Measurements from ENCODE around the gene L3MBTL4.
"Not testable (repeated sequence)": the region's sequence is repeated elsewhere in the genome, so short reads cannot be mapped to it uniquely, and the experiment has no call there.

L3MBTL4 gene

GRCh38 chr18:6248017-6248416 lies 166.7 kb downstream of the L3MBTL4 start:
- no peak for DNase-seq

DNA sequence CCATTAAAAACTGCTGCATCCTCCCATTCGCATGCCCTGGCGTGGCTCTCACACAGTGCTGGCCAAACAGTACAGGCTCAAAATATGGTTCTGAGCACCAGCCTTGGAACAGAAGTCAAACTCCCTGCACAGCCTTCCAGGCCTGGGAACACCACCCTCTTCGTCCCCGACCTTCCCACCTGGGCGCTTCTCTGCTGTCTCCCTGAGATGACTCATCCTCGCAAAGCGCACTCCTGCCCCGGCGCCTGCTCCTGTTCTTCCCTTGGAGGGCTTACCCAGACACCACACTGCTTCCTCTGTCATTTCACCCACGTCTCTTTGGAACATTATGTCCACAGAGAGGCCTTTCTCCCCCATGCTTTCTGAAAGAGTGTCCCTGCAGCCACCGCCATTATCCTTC lies 172.7 kb downstream of the L3MBTL4 start:
- no peak for DNase-seq

DNA sequence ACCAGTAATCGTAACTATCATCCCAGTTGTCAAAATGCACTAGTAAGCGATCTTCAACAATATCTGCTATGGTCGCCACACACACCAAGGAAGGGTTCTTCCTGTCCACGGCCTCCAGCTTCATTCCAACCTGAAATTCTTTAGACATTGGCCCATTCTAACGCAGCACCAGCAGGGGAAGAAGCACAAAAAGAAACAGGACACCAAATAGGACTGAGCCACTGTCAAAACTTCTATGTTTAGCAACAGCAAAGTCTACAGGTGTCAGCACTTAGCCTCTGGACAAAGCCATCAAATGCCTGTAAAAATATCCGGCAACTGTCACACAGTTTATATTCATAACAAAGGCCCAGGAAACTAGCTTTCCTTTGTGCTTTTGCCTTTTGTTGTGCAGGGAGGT lies 175.0 kb downstream of the L3MBTL4 start:
- DNase-seq, result no peak

DNA sequence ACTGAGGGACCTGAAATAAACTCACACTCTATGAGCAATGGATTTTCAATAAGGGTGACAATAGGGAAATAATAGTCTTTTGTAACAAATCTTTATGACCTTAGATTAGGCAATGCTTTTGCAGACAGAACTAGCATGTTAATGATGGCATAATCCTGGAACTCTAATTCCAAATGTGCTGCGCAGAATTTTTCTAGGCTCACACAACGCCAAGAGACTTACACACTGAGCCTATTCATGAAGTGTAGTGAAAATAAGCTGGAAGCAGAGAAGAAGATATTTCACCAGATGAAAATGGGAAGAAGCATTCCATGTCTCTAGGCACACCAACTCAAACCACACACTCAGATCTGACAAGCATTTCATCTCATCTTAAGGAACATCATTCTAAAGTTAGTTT lies 178.5 kb downstream of the L3MBTL4 start:
- no peak for DNase-seq

DNA sequence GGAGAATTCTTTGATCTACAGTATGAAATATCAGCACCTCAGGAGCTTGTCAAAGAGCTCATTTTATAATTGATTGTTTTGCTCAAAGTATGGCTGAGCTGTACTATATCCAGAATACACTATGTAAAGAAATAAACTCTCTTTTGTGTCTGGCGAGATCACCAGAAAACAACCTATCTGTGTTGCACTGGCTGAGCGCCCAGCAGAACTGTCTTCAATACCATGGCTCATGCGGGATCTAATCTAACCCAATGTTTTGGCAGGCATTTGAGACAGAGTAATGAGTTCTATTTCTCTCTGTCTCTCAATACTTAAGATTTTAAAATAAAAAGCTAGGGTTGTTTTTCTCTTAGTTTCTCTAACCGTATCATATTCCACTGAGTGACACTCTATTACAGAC lies 192.4 kb downstream of the L3MBTL4 start:
- no peak for DNase-seq

DNA sequence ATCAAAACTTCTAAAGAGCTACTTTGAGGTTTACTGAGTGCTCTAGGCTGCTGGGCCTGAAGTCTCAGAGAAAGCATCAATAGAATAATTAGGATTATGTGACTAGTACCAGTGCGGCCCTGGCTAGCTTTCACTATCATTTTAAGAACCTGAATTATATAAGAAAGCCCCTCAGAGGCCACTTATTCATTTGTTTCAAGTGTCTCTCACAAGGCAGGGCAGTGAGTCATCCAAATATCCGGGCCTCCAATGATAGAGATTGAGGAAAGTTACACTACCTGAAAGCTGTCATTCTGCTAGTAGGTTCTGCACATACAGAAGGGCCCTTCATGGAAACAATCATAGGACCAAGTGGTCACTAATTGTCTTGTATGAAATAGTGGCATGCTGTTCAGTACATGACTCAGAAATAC lies 193.1 kb downstream of the L3MBTL4 start:
- no peak for DNase-seq

DNA sequence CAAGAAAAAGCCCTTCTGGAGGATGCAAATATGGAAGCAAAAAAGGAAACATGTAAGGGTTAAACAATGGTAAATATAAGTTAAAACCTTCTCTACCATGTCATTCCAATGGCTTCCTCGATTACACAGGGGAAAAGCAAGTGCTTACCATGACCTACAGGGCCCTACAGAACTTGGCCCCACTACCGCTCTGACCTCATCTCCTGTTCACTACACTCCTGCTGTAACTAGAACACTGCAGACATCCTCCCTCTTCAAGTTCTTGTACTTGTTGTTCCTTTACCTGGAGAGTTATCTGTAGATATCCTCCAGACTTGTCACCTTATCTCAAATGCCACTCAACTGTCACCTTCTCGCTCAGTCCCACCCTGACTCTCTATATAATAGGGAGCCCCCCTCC lies 194.6 kb downstream of the L3MBTL4 start:
- DNase-seq, result no peak

GRCh38 chr18:6219116-6219717 lies 195.5 kb downstream of the L3MBTL4 start:
- no peak for DNase-seq

- no peak for DNase-seq
These were observed 198.8 kb downstream of the L3MBTL4 start for GRCh38 chr18:6215888-6216287.

DNA sequence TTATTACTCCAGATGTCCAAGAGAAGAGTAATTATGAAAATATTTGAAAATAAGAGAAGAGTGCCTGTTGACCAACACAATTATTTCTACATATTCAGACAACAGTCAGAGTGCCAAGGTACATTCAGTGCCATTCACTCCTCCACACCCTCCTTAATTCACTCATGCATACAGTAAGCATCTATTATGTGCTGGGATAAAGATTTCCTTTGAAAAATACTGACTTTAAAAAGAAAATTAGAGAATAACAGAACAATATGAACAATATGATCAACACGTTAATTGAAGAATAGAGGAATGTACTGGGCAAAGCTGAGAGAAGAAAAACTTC lies 203.6 kb downstream of the L3MBTL4 start:
- no peak for DNase-seq

GRCh38 chr18:6210349-6211173 lies 204.2 kb downstream of the L3MBTL4 start:
- DNase-seq, result no peak

GRCh38 chr18:6207941-6208340 lies 206.8 kb downstream of the L3MBTL4 start:
- DNase-seq, result no peak

- no peak for DNase-seq
These were observed 207.6 kb downstream of the L3MBTL4 start for GRCh38 chr18:6207116-6207515.

- DNase-seq, result no peak
These were observed 209.0 kb downstream of the L3MBTL4 start for GRCh38 chr18:6205706-6206105.

DNA sequence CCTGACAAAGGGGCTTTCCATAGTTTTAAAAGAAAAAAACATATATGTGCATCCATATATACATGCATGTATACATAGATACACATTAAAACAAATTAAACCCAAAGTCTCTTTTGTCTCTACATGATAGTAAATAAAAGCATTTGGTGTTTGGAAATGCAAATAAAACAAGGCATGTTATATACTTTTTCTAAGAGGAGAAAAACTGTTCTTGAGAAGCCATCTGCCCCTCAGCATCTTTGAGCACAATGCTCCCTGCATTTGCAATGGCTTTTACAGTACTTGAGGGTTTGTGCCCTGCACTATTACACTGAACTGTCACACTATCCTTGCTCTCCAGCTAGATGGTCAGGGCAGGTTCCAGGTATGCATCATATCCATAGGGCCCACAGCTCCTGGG lies 210.2 kb downstream of the L3MBTL4 start:
- no peak for DNase-seq

GRCh38 chr18:6203791-6204190 lies 210.9 kb downstream of the L3MBTL4 start:
- no peak for DNase-seq

DNA sequence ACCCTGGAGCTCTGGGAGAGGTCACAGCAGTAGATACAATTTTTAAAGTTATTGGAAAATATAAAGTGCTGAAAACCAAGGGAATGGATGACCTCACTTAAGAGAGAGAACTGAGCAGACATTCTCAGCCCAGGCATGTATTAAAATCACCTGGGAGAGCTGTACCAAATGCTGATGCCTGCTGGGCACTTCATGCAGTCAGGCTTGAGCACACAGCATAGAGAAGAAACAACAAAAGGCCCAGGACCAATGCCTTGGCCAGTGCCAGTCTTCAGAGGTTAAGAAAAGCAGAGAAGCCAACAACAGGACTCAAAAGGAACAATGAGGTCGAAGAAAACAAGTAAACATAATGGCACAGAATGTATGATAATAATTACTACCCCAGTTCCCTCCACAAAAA lies 211.8 kb downstream of the L3MBTL4 start:
- DNase-seq, result no peak

- no peak for DNase-seq
These were observed 214.4 kb downstream of the L3MBTL4 start for GRCh38 chr18:6200204-6200774.

GRCh38 chr18:6199777-6200176 lies 214.9 kb downstream of the L3MBTL4 start:
- DNase-seq, result no peak

DNA sequence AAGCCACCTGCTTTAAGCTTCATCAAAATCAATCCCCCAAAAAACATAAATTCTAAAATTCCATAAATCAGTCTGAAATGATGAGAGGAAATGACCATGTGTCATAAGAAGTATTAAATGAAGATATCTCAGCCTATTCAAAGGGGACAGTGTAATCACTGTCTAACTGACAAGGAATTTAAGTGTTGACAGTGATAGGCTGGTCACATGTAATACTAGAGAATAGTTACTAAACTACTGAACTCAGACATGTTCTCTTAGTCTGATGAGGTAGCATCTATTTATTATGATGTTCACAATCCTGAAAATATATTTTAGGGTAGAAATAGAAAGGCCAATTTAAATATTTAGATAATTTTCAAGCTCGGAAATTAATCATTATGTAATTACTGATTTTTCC lies 216.1 kb downstream of the L3MBTL4 start:
- DNase-seq, result no peak

GRCh38 chr18:6194640-6195039 lies 220.1 kb downstream of the L3MBTL4 start:
- DNase-seq, result no peak

DNA sequence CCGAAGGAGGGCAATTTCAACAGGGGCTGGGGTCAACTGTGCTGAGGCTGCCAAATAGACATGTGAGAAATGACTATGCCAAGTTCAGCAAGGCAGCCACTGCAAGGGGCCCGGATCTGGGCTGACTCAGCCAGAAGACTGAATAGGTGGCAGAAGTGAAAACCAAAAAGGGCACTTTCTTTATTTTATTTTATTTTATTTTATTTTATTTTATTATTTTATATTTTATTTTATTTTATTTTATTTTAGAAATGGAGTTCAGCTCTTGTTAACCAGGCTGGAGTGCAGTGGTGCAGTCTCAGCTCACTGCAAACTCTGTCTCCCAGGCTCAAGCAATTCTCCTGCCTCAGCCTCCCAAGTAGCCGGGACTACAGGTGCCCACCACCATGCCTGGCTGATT lies 228.9 kb downstream of the L3MBTL4 start:
- not testable (repeated sequence) for DNase-seq

DNA sequence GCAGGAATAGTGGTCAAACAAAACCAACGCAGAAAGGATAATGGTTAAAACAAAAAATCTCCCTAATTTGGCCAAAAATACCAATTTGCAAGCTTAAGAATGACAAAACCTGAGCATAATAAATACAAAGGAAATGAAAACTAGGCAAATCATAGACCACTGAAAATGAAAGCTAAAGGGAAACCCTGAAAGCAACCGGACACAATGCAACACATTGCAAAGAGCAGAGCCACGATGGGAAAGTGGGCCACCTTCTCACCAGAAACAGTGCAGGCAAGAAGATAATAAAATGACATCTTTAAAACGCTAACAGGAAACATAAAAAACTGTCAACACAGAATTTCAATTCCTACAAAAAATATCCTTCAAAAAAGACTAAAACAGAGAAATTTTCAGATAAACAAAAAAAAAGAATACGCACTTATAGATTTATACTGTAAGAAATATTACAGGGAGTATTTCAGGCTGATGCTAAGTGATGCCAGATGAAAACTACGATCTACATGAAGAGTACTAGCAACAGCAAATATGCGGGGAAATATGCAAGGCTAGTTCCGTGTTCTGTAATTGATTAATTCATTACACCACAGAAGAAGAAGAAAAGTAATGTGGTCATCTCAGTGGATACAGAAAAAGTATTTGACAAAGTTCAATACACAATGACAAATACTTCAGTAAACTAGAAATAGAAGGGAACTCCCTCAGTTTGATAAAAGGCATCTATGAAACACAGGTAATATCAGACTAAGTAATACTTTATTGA lies 239.5 kb downstream of the L3MBTL4 start:
- no peak for DNase-seq

DNA sequence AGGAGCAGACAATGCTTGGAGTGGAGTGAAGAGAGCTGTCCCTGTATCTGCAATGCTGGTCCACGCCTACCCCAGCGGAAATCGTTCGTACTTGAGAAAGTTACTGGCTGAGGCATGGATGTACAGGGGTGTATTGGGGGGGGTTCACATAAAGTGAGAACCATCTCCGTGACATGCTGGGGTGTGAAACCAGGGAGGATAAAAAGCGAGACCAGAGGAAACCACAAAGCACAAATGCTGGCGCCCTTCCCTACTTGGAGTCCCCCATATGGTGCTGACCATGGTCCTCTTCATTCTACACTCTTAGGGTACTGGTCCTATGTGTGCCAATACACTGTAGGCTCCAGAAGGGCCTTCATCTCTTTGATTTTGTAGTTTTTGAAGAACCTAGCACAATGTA lies 244.1 kb downstream of the L3MBTL4 start:
- no peak for DNase-seq
